ENCODE measurements around the gene TNFSF13.
A peak's percentile ranks its signal among the peaks of the same experiment; 100 is the strongest.

TNFSF13 gene, protein sequence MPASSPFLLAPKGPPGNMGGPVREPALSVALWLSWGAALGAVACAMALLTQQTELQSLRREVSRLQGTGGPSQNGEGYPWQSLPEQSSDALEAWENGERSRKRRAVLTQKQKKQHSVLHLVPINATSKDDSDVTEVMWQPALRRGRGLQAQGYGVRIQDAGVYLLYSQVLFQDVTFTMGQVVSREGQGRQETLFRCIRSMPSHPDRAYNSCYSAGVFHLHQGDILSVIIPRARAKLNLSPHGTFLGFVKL

DNA sequence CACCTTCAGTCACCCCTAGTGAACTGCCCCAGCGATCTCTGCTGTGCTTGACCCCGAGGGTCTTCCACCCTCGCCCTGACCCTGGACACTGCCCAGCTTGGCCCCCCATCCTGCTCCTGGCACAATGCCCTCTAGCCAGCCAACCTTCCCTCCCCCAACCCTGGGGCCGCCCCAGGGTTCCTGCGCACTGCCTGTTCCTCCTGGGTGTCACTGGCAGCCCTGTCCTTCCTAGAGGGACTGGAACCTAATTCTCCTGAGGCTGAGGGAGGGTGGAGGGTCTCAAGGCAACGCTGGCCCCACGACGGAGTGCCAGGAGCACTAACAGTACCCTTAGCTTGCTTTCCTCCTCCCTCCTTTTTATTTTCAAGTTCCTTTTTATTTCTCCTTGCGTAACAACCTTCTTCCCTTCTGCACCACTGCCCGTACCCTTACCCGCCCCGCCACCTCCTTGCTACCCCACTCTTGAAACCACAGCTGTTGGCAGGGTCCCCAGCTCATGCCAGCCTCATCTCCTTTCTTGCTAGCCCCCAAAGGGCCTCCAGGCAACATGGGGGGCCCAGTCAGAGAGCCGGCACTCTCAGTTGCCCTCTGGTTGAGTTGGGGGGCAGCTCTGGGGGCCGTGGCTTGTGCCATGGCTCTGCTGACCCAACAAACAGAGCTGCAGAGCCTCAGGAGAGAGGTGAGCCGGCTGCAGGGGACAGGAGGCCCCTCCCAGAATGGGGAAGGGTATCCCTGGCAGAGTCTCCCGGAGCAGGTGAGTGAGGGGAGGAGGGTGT, at the start of gene TNFSF13:
TNFSF13 (plus strand) TSS at position 207 of the 776 bp plus-strand sequence; CDS start at position 497, 290 bp downstream.
- no peak for DNase-seq (ENCODE audit: low read depth in 4 of 4, low spot score in 1 of 4)

DNA sequence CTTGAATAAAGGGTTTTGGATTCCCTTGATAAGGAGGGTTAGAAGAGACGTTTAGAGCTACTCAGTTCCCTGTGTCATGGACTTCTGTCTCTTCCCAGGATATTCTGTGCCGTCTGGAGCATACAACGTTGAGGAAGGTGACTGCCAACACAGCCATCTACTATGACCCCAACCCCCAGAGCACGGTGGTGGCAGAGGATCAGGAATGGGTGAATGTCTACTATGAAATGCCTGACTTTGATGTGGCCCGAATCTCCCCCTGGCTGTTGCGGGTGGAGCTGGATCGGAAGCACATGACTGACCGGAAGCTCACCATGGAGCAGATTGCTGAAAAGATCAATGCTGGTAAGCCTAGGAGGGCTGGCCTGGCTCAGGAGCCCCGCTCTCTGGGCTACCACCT, 49.7 kb upstream of the TNFSF13 start:
- no peak for DNase-seq (ENCODE audit: low read depth in 4 of 4, low spot score in 1 of 4)

- DNase-seq (ENCODE audit: low read depth in 4 of 4, low spot score in 1 of 4): no peak
These were observed 48.6 kb upstream of the TNFSF13 start for GRCh38 chr17:7509937-7510336.

GRCh38 chr17:7511108-7511507, 47.4 kb upstream of the TNFSF13 start:
- no peak for DNase-seq (ENCODE audit: low read depth in 4 of 4, low spot score in 1 of 4)

GRCh38 chr17:7512105-7512504, 46.4 kb upstream of the TNFSF13 start:
- DNase-seq (ENCODE audit: low read depth in 4 of 4, low spot score in 1 of 4): no peak

DNA sequence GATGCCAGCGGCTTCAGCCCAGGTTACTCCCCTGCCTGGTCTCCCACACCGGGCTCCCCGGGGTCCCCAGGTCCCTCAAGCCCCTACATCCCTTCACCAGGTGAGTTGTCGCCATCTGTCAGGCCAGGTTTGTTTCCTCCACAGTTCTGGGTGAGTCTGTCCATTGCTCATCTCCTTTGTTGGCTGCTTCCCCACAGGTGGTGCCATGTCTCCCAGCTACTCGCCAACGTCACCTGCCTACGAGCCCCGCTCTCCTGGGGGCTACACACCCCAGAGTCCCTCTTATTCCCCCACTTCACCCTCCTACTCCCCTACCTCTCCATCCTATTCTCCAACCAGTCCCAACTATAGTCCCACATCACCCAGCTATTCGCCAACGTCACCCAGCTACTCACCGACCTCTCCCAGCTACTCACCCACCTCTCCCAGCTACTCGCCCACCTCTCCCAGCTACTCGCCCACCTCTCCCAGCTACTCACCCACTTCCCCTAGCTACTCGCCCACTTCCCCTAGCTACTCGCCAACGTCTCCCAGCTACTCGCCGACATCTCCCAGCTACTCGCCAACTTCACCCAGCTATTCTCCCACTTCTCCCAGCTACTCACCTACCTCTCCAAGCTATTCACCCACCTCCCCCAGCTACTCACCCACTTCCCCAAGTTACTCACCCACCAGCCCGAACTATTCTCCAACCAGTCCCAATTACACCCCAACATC, 45.6 kb upstream of the TNFSF13 start:
- no peak for DNase-seq (ENCODE audit: low read depth in 4 of 4, low spot score in 1 of 4)

DNA sequence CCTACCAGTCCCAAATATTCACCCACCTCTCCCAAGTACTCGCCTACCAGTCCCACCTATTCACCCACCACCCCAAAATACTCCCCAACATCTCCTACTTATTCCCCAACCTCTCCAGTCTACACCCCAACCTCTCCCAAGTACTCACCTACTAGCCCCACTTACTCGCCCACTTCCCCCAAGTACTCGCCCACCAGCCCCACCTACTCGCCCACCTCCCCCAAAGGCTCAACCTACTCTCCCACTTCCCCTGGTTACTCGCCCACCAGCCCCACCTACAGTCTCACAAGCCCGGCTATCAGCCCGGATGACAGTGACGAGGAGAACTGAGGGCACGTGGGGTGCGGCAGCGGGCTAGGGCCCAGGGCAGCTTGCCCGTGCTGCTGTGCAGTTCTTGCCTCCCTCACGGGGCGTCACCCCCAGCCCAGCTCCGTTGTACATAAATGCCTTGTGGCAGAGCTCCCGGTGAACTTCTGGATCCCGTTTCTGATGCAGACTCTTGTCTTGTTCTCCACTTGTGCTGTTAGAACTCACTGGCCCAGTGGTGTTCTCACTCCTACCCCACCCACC, 44.6 kb upstream of the TNFSF13 start:
- no peak for DNase-seq (ENCODE audit: low read depth in 4 of 4, low spot score in 1 of 4)

GRCh38 chr17:7515911-7516610, 42.5 kb upstream of the TNFSF13 start:
- DNase-seq (ENCODE audit: low read depth in 4 of 4, low spot score in 1 of 4): no peak

DNA sequence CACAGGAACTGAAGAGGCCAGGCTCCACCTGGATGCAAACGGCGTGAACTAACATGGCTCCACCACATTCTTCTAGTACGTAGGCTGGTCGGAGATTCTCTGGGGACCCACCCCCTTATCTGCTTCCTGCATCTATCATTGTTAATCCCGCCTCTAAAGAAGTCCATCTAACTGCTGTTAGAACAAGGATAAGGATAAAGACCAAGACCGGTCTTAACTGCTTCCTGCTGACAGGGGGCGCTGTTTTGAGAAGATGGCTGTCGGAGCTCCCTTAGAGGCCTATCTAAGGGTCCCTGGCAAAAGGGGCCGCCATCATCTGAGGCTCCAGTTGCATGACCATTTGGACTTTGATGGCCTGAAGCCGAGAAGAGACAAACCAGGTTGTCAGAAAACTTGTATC, 35.5 kb upstream of the TNFSF13 start:
- peak in 3 of 4 experiments; percentile 20 to 40 (median 33) for DNase-seq (ENCODE audit: low read depth in 4 of 4, low spot score in 1 of 4)

DNA sequence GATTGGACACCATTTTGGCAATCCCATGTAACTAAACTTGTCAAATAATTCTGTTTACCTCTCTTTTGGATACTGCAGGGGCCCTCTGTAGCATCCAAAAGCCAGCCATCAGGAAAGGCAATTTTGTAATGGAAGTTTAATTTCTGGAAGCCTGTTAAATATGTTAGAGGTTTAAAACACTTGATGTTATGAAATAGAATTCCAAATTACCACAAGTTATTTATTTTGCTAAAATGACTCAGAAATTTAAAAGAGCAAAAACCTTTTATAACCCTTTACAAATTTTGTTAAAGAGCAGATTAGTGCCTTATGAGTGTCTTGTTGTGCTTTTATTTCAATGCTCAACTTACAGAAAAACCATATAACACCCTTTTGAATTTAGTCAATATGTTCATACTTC, 29.7 kb upstream of the TNFSF13 start:
- no peak for DNase-seq (ENCODE audit: low read depth in 4 of 4, low spot score in 1 of 4)

DNA sequence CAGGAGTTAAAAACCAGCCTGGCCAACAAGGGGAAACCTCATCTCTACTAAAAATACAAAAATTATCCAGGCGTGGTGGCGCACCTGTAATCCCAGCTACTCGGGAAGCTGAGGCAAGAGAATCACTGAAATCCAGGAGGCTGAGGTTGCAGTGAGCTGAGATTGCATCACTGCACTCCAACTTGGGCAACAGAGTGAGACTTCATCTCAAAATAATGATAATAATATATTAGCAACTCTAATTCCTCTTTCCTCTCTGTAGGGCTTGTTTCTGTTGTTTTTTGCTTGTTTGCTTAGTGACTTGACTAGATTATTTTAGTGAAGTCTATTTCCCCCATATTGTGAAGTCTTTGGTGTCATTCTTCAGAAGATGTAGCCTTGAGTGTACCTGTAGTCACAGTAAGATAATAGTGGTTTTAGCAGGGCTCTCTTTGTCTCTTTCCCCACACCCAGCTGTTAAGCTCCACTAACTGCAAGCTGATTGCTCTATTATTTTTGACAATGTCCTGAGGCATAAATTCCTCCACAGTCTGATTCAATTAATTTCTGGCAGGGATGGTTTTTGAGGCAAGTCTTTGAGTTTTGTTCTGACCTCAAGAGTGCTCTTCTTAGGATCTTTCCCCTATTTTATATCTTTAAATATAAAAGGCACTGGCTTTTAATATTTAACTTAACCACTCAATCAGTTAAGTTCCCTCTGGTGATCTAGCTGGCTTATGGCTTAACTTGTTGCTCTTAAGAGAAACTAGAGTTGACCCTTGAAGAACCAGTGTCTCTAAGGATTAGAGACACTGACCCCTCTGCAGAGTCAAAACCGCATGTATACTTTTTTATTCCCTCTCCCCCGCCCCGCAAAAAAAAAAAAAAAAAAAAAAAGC, 28.3 kb upstream of the TNFSF13 start:
- DNase-seq (ENCODE audit: low read depth in 4 of 4, low spot score in 1 of 4): no peak

DNA sequence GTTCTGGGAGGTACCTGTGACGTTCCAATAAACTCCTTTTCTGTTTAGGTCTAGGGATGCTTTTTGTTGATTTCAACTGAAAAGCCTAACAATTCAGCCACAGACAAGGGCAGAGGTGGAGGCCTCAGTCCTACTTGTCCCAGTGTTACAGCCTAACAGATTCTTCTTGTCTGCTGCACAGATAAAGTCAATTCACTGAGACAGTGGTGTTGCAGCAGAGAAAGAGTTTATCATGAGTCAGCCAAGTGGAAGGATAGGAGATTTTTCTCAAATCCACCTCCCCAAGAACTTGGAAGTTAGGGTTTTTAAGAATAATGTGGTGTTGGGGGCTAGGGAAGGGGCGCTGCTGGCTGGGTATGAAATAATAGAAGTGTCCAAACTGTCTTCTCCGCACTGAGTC, 20.5 kb upstream of the TNFSF13 start:
- no peak for DNase-seq (ENCODE audit: low read depth in 4 of 4, low spot score in 1 of 4)

- DNase-seq (ENCODE audit: low read depth in 4 of 4, low spot score in 1 of 4): no peak
These were observed 19.5 kb upstream of the TNFSF13 start for GRCh38 chr17:7538891-7539545.

- DNase-seq (ENCODE audit: low read depth in 4 of 4, low spot score in 1 of 4): no peak
These were observed 17.4 kb upstream of the TNFSF13 start for GRCh38 chr17:7541074-7541621.

- no peak for DNase-seq (ENCODE audit: low read depth in 4 of 4, low spot score in 1 of 4)
These were observed 13.6 kb upstream of the TNFSF13 start for GRCh38 chr17:7544911-7545310.

GRCh38 chr17:7548585-7549400, 9.8 kb upstream of the TNFSF13 start, which contains the start of gene TNFSF12:
Gene TNFSF12 (plus strand): TSS chr17:7549058. CDS start chr17:7549154, 96 bp downstream.
- DNase-seq (ENCODE audit: low read depth in 4 of 4, low spot score in 1 of 4): peak in 2 of 4 experiments; percentile 28 to 38

DNA sequence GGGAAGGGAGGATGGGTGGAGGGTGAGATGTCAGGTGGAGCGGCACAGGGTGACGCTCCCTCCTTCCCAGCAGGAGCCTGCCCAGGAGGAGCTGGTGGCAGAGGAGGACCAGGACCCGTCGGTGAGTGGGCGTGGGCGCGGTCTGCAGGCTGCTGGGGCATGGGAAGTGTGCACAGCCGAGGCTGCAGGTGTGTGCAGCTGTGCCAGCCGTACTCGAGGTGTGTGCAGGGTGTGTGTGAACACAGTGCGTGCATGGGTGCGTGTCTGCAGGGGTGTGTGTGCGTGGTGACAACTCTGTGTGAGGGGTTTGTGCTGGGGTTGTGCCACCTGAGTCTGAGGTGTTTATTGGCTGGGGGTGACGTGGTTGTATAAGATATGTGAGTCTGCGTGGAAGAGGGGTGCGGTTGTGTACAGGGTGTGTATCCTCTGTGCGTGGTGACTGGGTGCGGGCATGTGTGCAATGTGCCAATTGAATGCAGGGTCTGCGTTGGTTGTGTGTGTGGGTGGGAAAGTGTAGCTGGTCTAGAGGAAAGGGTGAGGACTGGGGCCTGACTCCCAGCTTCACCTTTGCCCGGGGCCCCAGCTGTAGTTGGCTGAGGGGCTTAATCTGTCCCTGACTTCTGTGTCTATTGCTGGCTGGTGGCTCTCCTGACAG, 9.0 kb upstream of the TNFSF13 start:
- DNase-seq (ENCODE audit: low read depth in 4 of 4, low spot score in 1 of 4): peak in 1 of 4 experiments; percentile 22

- DNase-seq (ENCODE audit: low read depth in 4 of 4, low spot score in 1 of 4): no peak
These were observed 8.2 kb upstream of the TNFSF13 start for GRCh38 chr17:7550344-7550743.
